Neuronal stem cell (in vitro differentiated cells): ENCODE data around the gene RAB9B. TPM values are rescaled to one million over a fixed set of nuclear protein-coding genes. Genes with fewer than 3 reads are reported as not detected.

Source experiments
- DNase-seq: peaks from one replicate; pipeline ENCODE4 v3.0.0-alpha.2; 2013; ENCODE audit warnings: low spot score
- H2AFZ ChIP-seq: one replicate; pipeline ENCODE4 v1.6.1; 2013; ENCODE audit warnings: mild to moderate bottlenecking, low read length, inconsistent platforms
- H2AK5ac ChIP-seq: 2 replicates; pipeline ENCODE4 v1.6.1; 2013; ENCODE audit warnings: low read depth, mild to moderate bottlenecking, inconsistent platforms, low read length, moderate library complexity, mixed read lengths
- H2BK120ac ChIP-seq: 2 replicates; pipeline ENCODE4 v1.6.1; 2013; ENCODE audit warnings: low read depth, mild to moderate bottlenecking, inconsistent platforms, low read length, moderate library complexity, mixed read lengths
- H2BK12ac ChIP-seq: one replicate; pipeline ENCODE4 v1.6.1; 2013; ENCODE audit warnings: low read length, inconsistent platforms
- H2BK15ac ChIP-seq: 2 replicates; pipeline ENCODE4 v1.6.1; 2013; ENCODE audit warnings: mild to moderate bottlenecking, low read length, inconsistent platforms, mixed read lengths
- H2BK5ac ChIP-seq: one replicate; pipeline ENCODE4 v1.6.1; 2013; ENCODE audit warnings: inconsistent platforms, mild to moderate bottlenecking, low read length, moderate library complexity
- H3K14ac ChIP-seq: one replicate; pipeline ENCODE4 v1.6.1; 2013; ENCODE audit warnings: low read length, inconsistent platforms
- H3K18ac ChIP-seq: 2 replicates; pipeline ENCODE4 v1.6.1; 2013; ENCODE audit warnings: low read length, inconsistent platforms
- H3K23ac ChIP-seq: 2 replicates; pipeline ENCODE4 v1.6.1; 2013; ENCODE audit warnings: low read depth, mild to moderate bottlenecking, mixed read lengths, low read length, inconsistent platforms; ENCODE audit not compliant: poor library complexity
- H3K27ac ChIP-seq: replicated peaks from 3 replicates; pipeline ENCODE4 v1.5.1; 2013; ENCODE audit warnings: low read length, inconsistent platforms
- H3K27me3 ChIP-seq, 3 experiments: 2 replicates each; pipeline ENCODE4 v1.6.1; 2013; ENCODE audit warnings: low read length in 3 of 3, mild to moderate bottlenecking in 2 of 3, inconsistent platforms in 1 of 3, low read depth in 1 of 3, mixed read lengths in 1 of 3, moderate library complexity in 1 of 3; ENCODE audit not compliant: control insufficient read depth in 3 of 3, insufficient read depth in 3 of 3
- H3K36me3 ChIP-seq, 2 donors: replicated peaks in 1 of 2; 2 replicates each; pipeline ENCODE4 v1.6.1; 2013; ENCODE audit warnings: low read length in 2 of 2; ENCODE audit not compliant: control insufficient read depth in 2 of 2, insufficient read depth in 2 of 2
- H3K4ac ChIP-seq: 2 replicates; pipeline ENCODE4 v1.6.1; 2013; ENCODE audit warnings: inconsistent platforms, mild to moderate bottlenecking, low read length, moderate library complexity
- H3K4me1 ChIP-seq, 2 donors: 1 replicate in 1 of 2; 2 replicates in 1 of 2; pipeline ENCODE4 v1.6.1; 2013; ENCODE audit warnings: low read length in 2 of 2, low read depth in 1 of 2; ENCODE audit not compliant: control insufficient read depth in 2 of 2, insufficient read depth in 1 of 2
- H3K4me2 ChIP-seq: one replicate; pipeline ENCODE4 v1.6.1; 2013; ENCODE audit warnings: mild to moderate bottlenecking, low read length, inconsistent platforms; ENCODE audit not compliant: insufficient read depth, poor library complexity, severe bottlenecking
- H3K4me3 ChIP-seq, 2 donors: 2 replicates each; pipeline ENCODE4 v1.5.1; 2013; ENCODE audit warnings: low read length in 2 of 2, mild to moderate bottlenecking in 2 of 2, inconsistent platforms in 1 of 2, moderate library complexity in 1 of 2
- H3K79me1 ChIP-seq: one replicate; pipeline ENCODE4 v1.6.1; 2013; ENCODE audit warnings: low read depth, mild to moderate bottlenecking, inconsistent platforms, low read length, moderate library complexity
- H3K9ac ChIP-seq: one replicate; pipeline ENCODE4 v1.6.1; 2013; ENCODE audit warnings: mild to moderate bottlenecking, low read depth, low read length, inconsistent platforms; ENCODE audit not compliant: poor library complexity
- H3K9me3 ChIP-seq, 2 donors: replicated peaks in 1 of 2; 2 replicates each; pipeline versions ENCODE3 to v1.6.1; 2013; ENCODE audit warnings: low read length in 2 of 2, mild to moderate bottlenecking in 2 of 2, inconsistent platforms in 1 of 2, low read depth in 1 of 2, mixed read lengths in 1 of 2, moderate library complexity in 1 of 2; ENCODE audit not compliant: control insufficient read depth in 2 of 2, insufficient read depth in 1 of 2
- H4K8ac ChIP-seq: one replicate; pipeline ENCODE4 v1.6.1; 2013; ENCODE audit warnings: low read depth, mild to moderate bottlenecking, inconsistent platforms, low read length, moderate library complexity
- H4K91ac ChIP-seq: one replicate; pipeline ENCODE4 v1.6.1; 2013; ENCODE audit warnings: low read length, low read depth, mild to moderate bottlenecking, inconsistent platforms; ENCODE audit not compliant: poor library complexity
- WGBS, 2 donors: extraction: QIAGEN DNeasy Blood & Tissue Kit; methylation state at CpG; one replicate each; pipeline ENCODE4 v1.1.7; 2013; ENCODE audit warnings: missing lambda C conversion rate in 2 of 2, mixed read lengths in 1 of 2; ENCODE audit not compliant: insufficient read length in 2 of 2, insufficient replicate concordance in 1 of 2; ENCODE audit errors: extremely low coverage in 2 of 2; 5-methylcytosine and 5-hydroxymethylcytosine counted together
- polyA plus RNA-seq, 2 experiments: library from polyadenylated mRNA; stranded (reverse); fragments of 200-250 nt; gene quantifications; one replicate each; pipeline ENCODE4 v1.2.3, GENCODE V29; 2013

The RAB9B gene
- polyA plus RNA-seq (2013, experiment 1 of 2) = 2.3 TPM
- polyA plus RNA-seq (2013, experiment 2 of 2) = 2.3 TPM

- H4K91ac ChIP-seq = no peak within 1 kb of the TSS
- no CpG with 5 or more reads among the region's 54 CpGs for WGBS, 2 donors
- no peak within 1 kb of the TSS for H2BK120ac ChIP-seq
Measured at GRCh38 chrX:103831803-103832544, at the start of gene RAB9B. Gene RAB9B (minus strand): TSS chrX:103832257. CDS start chrX:103825784, 6,473 bp downstream.

GRCh38 chrX:103879339-103879738, 47.3 kb upstream of the RAB9B start:
- no peak overlapping the region for H2BK120ac ChIP-seq
- no peaks in the 10 kb centered on the region for H3K27me3 ChIP-seq
- no peak overlapping the region for H3K14ac ChIP-seq
- no peak overlapping the region for H3K4me3 ChIP-seq
- no peaks in the 10 kb centered on the region for H3K4me1 ChIP-seq
- H4K91ac ChIP-seq = no peak overlapping the region
- no peak overlapping the region for H3K4me2 ChIP-seq
- H3K9me3 ChIP-seq = no peaks in the 10 kb centered on the region
- H3K9ac ChIP-seq = no peak overlapping the region
- H2BK12ac ChIP-seq = no peak overlapping the region
- no peak overlapping the region for H2AK5ac ChIP-seq
- H2AFZ ChIP-seq = no peak overlapping the region
- no peaks in the 10 kb centered on the region for H3K79me1 ChIP-seq
- no peak overlapping the region for H3K4ac ChIP-seq
- no peak overlapping the region for H3K18ac ChIP-seq
- H3K36me3 ChIP-seq = no peaks in the 10 kb centered on the region
- no peak for DNase-seq
- no CpG with 5 or more reads among the region's 2 CpGs for WGBS, 2 donors
- H4K8ac ChIP-seq = no peak overlapping the region
- H2BK15ac ChIP-seq = no peak overlapping the region
- no peak overlapping the region for H2BK5ac ChIP-seq
- no peak overlapping the region for H3K23ac ChIP-seq
- no peak overlapping the region for H3K27ac ChIP-seq

More at GRCh38 chrX:103831803-103832544, at the start of gene RAB9B:
- Histone ChIP-seq H3K9me3 (no peaks in the 10 kb centered on the region), H3K9ac (peak within 1 kb of the TSS; percentile 90), H2BK12ac (no peak within 1 kb of the TSS), H3K4me3 (peak within 1 kb of the TSS; percentile 60 to 91), H3K36me3 (no peaks in the 10 kb centered on the region), H3K4me1 (peaks cover 0 to 4% of the 10 kb centered on the region in 2 donors), H2AK5ac (no peak within 1 kb of the TSS), H3K14ac (no peak within 1 kb of the TSS), H4K8ac (no peak within 1 kb of the TSS), H2BK15ac (no peak within 1 kb of the TSS), H3K27me3 (no peaks in the 10 kb centered on the region), H3K27ac (no peak within 1 kb of the TSS), H3K23ac (no peak within 1 kb of the TSS), H3K18ac (peak within 1 kb of the TSS; percentile 57), H2BK5ac (no peak within 1 kb of the TSS), H3K4me2 (peak within 1 kb of the TSS; percentile 77), H3K79me1 (no peaks in the 10 kb centered on the region), H3K4ac (no peak within 1 kb of the TSS), H2AFZ (peak within 1 kb of the TSS; percentile 94)
- peak; percentile 33 for DNase-seq

- WGBS, 2 donors = no CpG with 5 or more reads among the region's 8 CpGs
Measured at GRCh38 chrX:103878466-103879122, 46.5 kb upstream of the RAB9B start.

GRCh38 chrX:103877571-103877970, 45.5 kb upstream of the RAB9B start:
- Histone ChIP-seq H3K23ac (no peak overlapping the region), H2BK120ac (no peak overlapping the region), H3K4ac (no peak overlapping the region), H3K9me3 (no peaks in the 10 kb centered on the region), H4K91ac (no peak overlapping the region), H3K4me2 (no peak overlapping the region), H2AK5ac (no peak overlapping the region), H2BK5ac (no peak overlapping the region), H3K4me1 (no peaks in the 10 kb centered on the region), H3K14ac (no peak overlapping the region), H3K27me3 (no peaks in the 10 kb centered on the region), H4K8ac (no peak overlapping the region), H3K36me3 (no peaks in the 10 kb centered on the region), H3K9ac (no peak overlapping the region), H2BK12ac (no peak overlapping the region), H2BK15ac (no peak overlapping the region), H3K27ac (no peak overlapping the region), H3K18ac (no peak overlapping the region), H2AFZ (no peak overlapping the region), H3K4me3 (no peak overlapping the region), H3K79me1 (no peaks in the 10 kb centered on the region)
- DNase-seq = no peak
- WGBS, 2 donors = no CpG with 5 or more reads among the region's 3 CpGs

More at GRCh38 chrX:103878466-103879122, 46.5 kb upstream of the RAB9B start:
- no peak overlapping the region for H4K8ac ChIP-seq
- no peak overlapping the region for H2BK12ac ChIP-seq
- no peak overlapping the region for H2BK15ac ChIP-seq
- H2BK120ac ChIP-seq = no peak overlapping the region
- H3K9ac ChIP-seq = no peak overlapping the region
- H3K4me3 ChIP-seq = no peak overlapping the region
- DNase-seq = no peak
- H3K18ac ChIP-seq = no peak overlapping the region
- H3K4ac ChIP-seq = no peak overlapping the region
- no peaks in the 10 kb centered on the region for H3K27me3 ChIP-seq
- H2AK5ac ChIP-seq = no peak overlapping the region
- no peaks in the 10 kb centered on the region for H3K4me1 ChIP-seq
- H3K23ac ChIP-seq = no peak overlapping the region
- no peak overlapping the region for H2AFZ ChIP-seq
- no peaks in the 10 kb centered on the region for H3K36me3 ChIP-seq
- no peak overlapping the region for H4K91ac ChIP-seq
- H3K27ac ChIP-seq = no peak overlapping the region
- no peak overlapping the region for H3K14ac ChIP-seq
- H2BK5ac ChIP-seq = no peak overlapping the region
- H3K79me1 ChIP-seq = no peaks in the 10 kb centered on the region
- no peaks in the 10 kb centered on the region for H3K9me3 ChIP-seq
- no peak overlapping the region for H3K4me2 ChIP-seq
